HepG2 (cell line): ENCODE results near the gene FAM53C. TPM values are rescaled to one million over a fixed set of nuclear protein-coding genes. Genes with fewer than 3 reads are reported as not detected.

Experiments used
- AHR ChIP-seq: IDR thresholded peaks from 2 replicates; pipeline ENCODE4 v1.6.1; 2018; ENCODE audit warnings: missing genetic modification reagents, missing compliant biosample characterization
- ATF2 ChIP-seq: sonication (generic); formaldehyde crosslinking; IDR thresholded peaks from 2 replicates; pipeline ENCODE4 v1.4.0; 2020; ENCODE audit warnings: missing genetic modification reagents
- EP300 ChIP-seq, 3 experiments: sonication (generic) in 1 of 3; formaldehyde crosslinking in 1 of 3; IDR thresholded peaks; 2 replicates each; pipeline versions ENCODE4 v1.5.1 to v1.6.1; 2011 to 2020; ENCODE audit warnings: low read depth in 2 of 3, low read length in 2 of 3, borderline replicate concordance in 1 of 3, improper control_type of control experiment in 1 of 3, mild to moderate bottlenecking in 1 of 3, missing genetic modification reagents in 1 of 3, moderate library complexity in 1 of 3
- FOXK2 ChIP-seq: fragments of 450-650 bp; IDR thresholded peaks from 2 replicates; pipeline ENCODE4 v1.6.1; 2016
- HOXA3 ChIP-seq: sonication (generic); formaldehyde crosslinking; IDR thresholded peaks from 2 replicates; pipeline ENCODE4 v1.5.0; 2020; ENCODE audit warnings: missing genetic modification reagents
- KAT7 ChIP-seq: IDR thresholded peaks from 2 replicates; pipeline ENCODE4 v1.6.1; 2018; ENCODE audit warnings: borderline replicate concordance, missing compliant biosample characterization
- MAZ ChIP-seq, 2 experiments: sonication (generic) in 1 of 2; formaldehyde crosslinking in 1 of 2; IDR thresholded peaks; 2 replicates each; pipeline versions ENCODE4 v1.5.0 to v1.6.1; 2012 to 2020; ENCODE audit warnings: low read depth in 2 of 2, mild to moderate bottlenecking in 2 of 2, borderline replicate concordance in 1 of 2, improper control_type of control experiment in 1 of 2, low read length in 1 of 2, missing genetic modification reagents in 1 of 2, moderate library complexity in 1 of 2
- MED13 ChIP-seq: sonication (generic); formaldehyde crosslinking; IDR thresholded peaks from 2 replicates; pipeline ENCODE4 v1.5.0; 2020; ENCODE audit warnings: missing genetic modification reagents
- NR1H2 ChIP-seq: sonication (generic); formaldehyde crosslinking; IDR thresholded peaks from 2 replicates; pipeline ENCODE4 v1.8.1; 2022; ENCODE audit warnings: low read depth, missing genetic modification reagents, borderline replicate concordance
- SAP130 ChIP-seq: IDR thresholded peaks from 2 replicates; pipeline ENCODE4 v1.6.1; 2016; ENCODE audit warnings: low read depth
- SSRP1 ChIP-seq: IDR thresholded peaks from 2 replicates; pipeline ENCODE4 v1.6.1; 2016; ENCODE audit warnings: control low read depth
- ZNF274 ChIP-seq: sonication (generic); formaldehyde crosslinking; IDR thresholded peaks from 2 replicates; pipeline ENCODE4 v1.5.1; 2020; ENCODE audit warnings: mild to moderate bottlenecking, missing genetic modification reagents
- ZNF562 ChIP-seq: sonication (generic); formaldehyde crosslinking; IDR thresholded peaks from 2 replicates; pipeline ENCODE4 v1.8.0; 2022; ENCODE audit warnings: missing genetic modification reagents, borderline replicate concordance
- ZNF576 ChIP-seq: sonication (generic); formaldehyde crosslinking; IDR thresholded peaks from 2 replicates; pipeline ENCODE4 v1.4.0; 2020; ENCODE audit warnings: mild to moderate bottlenecking, missing genetic modification reagents
- ZNF746 ChIP-seq: sonication (generic); formaldehyde crosslinking; IDR thresholded peaks from 2 replicates; pipeline ENCODE4 v1.8.0; 2022; ENCODE audit warnings: mild to moderate bottlenecking, missing genetic modification reagents
- polyA plus RNA-seq, 8 experiments: library from polyadenylated mRNA; depleted of rRNA in 3 of 8; stranded (reverse) in 7 of 8; unstranded in 1 of 8; fragments of >200 nt; fragmentation: Illumina TruSeq in 4 of 8; extraction: Trizol in 4 of 8; gene quantifications; 2 replicates each; pipeline versions ENCODE4 v1.2.1 to v1.2.3, GENCODE V29; 2011 to 2016; ENCODE audit warnings: low read depth in 4 of 8, missing spikeins in 1 of 8, mixed read lengths in 1 of 8; ENCODE audit not compliant: insufficient read depth in 1 of 8
- total RNA-seq, 5 experiments: library from RNA; depleted of rRNA; stranded (reverse); fragments of >200 nt; fragmentation: Illumina TruSeq; extraction: Trizol; gene quantifications; 2 replicates each; pipeline ENCODE4 v1.2.3, GENCODE V29; 2016; ENCODE audit warnings: low read depth in 1 of 5
- TF ChIP-seq, protein P1 (sequence below): sonication (generic); formaldehyde crosslinking; IDR thresholded peaks from 2 replicates; pipeline ENCODE4 v1.5.0; 2020; ENCODE audit warnings: missing genetic modification reagents
- TF ChIP-seq, protein P2 (sequence below), 2 experiments: sonication (generic) in 1 of 2; formaldehyde crosslinking in 1 of 2; IDR thresholded peaks; 2 replicates each; pipeline versions ENCODE4 v1.6.1 to v1.9.0; 2014 to 2022; ENCODE audit warnings: antibody characterized with exemption in 1 of 2, borderline replicate concordance in 1 of 2, inconsistent platforms in 1 of 2, low read depth in 1 of 2, missing genetic modification reagents in 1 of 2
- TF ChIP-seq, protein P3 (sequence below): sonication (generic); formaldehyde crosslinking; IDR thresholded peaks from 2 replicates; pipeline ENCODE4 v1.4.0; 2020; ENCODE audit warnings: missing genetic modification reagents
- TF ChIP-seq, protein P4 (sequence below): sonication (generic); formaldehyde crosslinking; IDR thresholded peaks from 2 replicates; pipeline ENCODE4 v1.4.0; 2020; ENCODE audit warnings: mild to moderate bottlenecking, low read depth, missing genetic modification reagents

Gene FAM53C
- total and polyA plus RNA-seq, 2 of the 13 experiments (the other 11 are each of a cell fraction or from before 2014, with no cell fraction given): 26.9 to 30.1 TPM

- peak; percentile 86 for TF ChIP-seq ATF2 (CRISPR knock-in tag)
- TF ChIP-seq ZNF576 (CRISPR knock-in tag): no peak
- TF ChIP-seq KAT7 (CRISPR knock-in tag): no peak
- TF ChIP-seq, protein P1, sequence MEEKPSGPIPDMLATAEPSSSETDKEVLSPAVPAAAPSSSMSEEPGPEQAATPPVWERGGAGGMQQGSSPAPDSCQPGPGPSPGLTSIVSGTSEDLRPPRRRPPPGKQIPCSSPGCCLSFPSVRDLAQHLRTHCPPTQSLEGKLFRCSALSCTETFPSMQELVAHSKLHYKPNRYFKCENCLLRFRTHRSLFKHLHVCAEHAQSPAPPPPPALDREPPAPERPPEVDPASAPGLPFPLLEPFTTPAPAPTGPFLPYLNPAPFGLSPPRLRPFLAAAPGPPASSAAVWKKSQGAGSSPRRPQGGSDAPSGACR: no peak
- TF ChIP-seq NR1H2: no peak
- TF ChIP-seq FOXK2: no peak
- TF ChIP-seq, protein P2, sequence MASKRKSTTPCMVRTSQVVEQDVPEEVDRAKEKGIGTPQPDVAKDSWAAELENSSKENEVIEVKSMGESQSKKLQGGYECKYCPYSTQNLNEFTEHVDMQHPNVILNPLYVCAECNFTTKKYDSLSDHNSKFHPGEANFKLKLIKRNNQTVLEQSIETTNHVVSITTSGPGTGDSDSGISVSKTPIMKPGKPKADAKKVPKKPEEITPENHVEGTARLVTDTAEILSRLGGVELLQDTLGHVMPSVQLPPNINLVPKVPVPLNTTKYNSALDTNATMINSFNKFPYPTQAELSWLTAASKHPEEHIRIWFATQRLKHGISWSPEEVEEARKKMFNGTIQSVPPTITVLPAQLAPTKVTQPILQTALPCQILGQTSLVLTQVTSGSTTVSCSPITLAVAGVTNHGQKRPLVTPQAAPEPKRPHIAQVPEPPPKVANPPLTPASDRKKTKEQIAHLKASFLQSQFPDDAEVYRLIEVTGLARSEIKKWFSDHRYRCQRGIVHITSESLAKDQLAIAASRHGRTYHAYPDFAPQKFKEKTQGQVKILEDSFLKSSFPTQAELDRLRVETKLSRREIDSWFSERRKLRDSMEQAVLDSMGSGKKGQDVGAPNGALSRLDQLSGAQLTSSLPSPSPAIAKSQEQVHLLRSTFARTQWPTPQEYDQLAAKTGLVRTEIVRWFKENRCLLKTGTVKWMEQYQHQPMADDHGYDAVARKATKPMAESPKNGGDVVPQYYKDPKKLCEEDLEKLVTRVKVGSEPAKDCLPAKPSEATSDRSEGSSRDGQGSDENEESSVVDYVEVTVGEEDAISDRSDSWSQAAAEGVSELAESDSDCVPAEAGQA (IDR thresholded peaks at IDR 0.05; ENCODE audit: low read depth): peak; percentile 96
- TF ChIP-seq, protein P2 (CRISPR knock-in tag; IDR thresholded peaks at IDR 0.05; ENCODE audit: borderline replicate concordance): no peak
- no peak for TF ChIP-seq AHR (CRISPR knock-in tag)
- no peak for TF ChIP-seq EP300 (IDR thresholded peaks at IDR 0.05; ENCODE audit: low read depth in 2 of 2, low read length in 2 of 2)
- no peak for TF ChIP-seq EP300 (CRISPR knock-in tag; IDR thresholded peaks at IDR 0.05; ENCODE audit: borderline replicate concordance)
- TF ChIP-seq ZNF562 (CRISPR knock-in tag): no peak
- TF ChIP-seq SAP130 (CRISPR knock-in tag): peak; percentile 22
- peak; percentile 96 for TF ChIP-seq HOXA3 (CRISPR knock-in tag)
- no peak for TF ChIP-seq SSRP1 (CRISPR knock-in tag)
- no peak for TF ChIP-seq MED13 (CRISPR knock-in tag)
- TF ChIP-seq, protein P3, sequence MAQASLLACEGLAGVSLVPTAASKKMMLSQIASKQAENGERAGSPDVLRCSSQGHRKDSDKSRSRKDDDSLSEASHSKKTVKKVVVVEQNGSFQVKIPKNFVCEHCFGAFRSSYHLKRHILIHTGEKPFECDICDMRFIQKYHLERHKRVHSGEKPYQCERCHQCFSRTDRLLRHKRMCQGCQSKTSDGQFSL (CRISPR knock-in tag): no peak
- peak; percentile 61; the same call in 1 of the 2 replicates for TF ChIP-seq ZNF746 (CRISPR knock-in tag)
- no peak for TF ChIP-seq ZNF274 (CRISPR knock-in tag)
- peak; percentile 97 for TF ChIP-seq MAZ (IDR thresholded peaks at IDR 0.05; ENCODE audit: borderline replicate concordance, low read depth, low read length)
- TF ChIP-seq MAZ (CRISPR knock-in tag; IDR thresholded peaks at IDR 0.05; ENCODE audit: low read depth): no peak
- TF ChIP-seq, protein P4, sequence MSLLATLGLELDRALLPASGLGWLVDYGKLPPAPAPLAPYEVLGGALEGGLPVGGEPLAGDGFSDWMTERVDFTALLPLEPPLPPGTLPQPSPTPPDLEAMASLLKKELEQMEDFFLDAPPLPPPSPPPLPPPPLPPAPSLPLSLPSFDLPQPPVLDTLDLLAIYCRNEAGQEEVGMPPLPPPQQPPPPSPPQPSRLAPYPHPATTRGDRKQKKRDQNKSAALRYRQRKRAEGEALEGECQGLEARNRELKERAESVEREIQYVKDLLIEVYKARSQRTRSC (CRISPR knock-in tag): no peak
Observed at GRCh38 chr5:138336952-138337684, 948 bp upstream of the FAM53C start (continued).
